ENCODE measurements around the gene OR1D2.
"Not testable (repeated sequence)": the region's sequence is repeated elsewhere in the genome, so short reads cannot be mapped to it uniquely, and the experiment has no call there.

The OR1D2 gene, protein sequence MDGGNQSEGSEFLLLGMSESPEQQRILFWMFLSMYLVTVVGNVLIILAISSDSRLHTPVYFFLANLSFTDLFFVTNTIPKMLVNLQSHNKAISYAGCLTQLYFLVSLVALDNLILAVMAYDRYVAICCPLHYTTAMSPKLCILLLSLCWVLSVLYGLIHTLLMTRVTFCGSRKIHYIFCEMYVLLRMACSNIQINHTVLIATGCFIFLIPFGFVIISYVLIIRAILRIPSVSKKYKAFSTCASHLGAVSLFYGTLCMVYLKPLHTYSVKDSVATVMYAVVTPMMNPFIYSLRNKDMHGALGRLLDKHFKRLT

GRCh38 chr17:3104322-3104721 is at the start of gene OR1D2:
Gene OR1D2, minus strand, starts transcription at chr17:3104422. Its CDS starts 11,426 bp downstream, at chr17:3092996.
- Mint-ChIP-seq H3K27me3 (peaks cover 14% of the 10 kb centered on the region), H3K9me3 (peaks cover 21% of the 10 kb centered on the region), H3K4me1 (no peaks in the 10 kb centered on the region), H3K36me3 (peaks cover 12% of the 10 kb centered on the region), H3K4me3 (no peak within 1 kb of the TSS), H3K27ac (no peak within 1 kb of the TSS)
- ATAC-seq, result no peak

DNA sequence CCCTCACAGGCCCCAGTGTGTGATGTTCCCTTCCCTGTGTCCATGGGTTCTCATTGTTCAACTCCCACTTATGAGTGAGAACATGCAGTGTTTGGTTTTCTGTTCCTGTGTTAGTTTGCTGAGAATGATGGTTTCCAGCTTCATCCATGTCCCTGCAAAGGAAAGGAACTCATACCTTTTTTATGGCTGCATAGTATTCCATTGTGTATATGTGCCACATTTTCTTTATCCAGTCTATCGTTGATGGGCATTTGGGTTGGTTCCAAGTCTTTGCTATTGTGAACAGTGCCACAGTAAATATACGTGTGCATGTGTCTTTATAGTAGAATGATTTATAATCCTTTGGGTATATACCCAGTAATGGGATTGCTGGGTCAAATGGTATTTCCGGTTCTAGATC is 33.3 kb upstream of the OR1D2 start:
- not testable (repeated sequence) for ATAC-seq, H3K27ac Mint-ChIP-seq, H3K27me3 Mint-ChIP-seq, H3K36me3 Mint-ChIP-seq, H3K4me1 Mint-ChIP-seq, H3K4me3 Mint-ChIP-seq
- H3K9me3 Mint-ChIP-seq, result peaks cover 12% of the 10 kb centered on the region

DNA sequence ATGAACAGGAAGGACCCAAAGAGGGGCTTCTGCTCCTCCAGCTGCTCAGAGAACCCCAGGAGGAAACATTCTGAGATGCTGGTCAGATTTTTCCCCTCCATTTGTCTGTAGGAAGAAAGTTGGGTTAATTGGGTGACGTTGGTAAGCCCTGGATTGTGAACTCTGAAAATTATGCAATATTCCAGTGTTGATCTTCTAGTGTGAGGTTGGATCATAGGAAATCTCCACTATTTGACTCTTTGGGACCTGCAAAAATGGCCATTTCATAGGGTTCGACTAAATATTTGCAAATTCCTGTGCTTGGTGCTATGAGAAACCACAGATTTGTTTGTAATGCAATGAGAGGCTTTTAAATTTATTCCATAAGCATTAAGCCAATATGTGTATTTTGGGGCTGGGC is 23.2 kb upstream of the OR1D2 start, which contains the start of gene OR1G1:
OR1G1 (minus strand) TSS at position 101 of the 400 bp plus-strand sequence; CDS start at position 101, 0 bp downstream.
- Mint-ChIP-seq H3K4me1 (peaks cover 4% of the 10 kb centered on the region), H3K9me3 (no peaks in the 10 kb centered on the region), H3K36me3 (no peaks in the 10 kb centered on the region), H3K4me3 (no peak within 1 kb of the TSS), H3K27me3 (peaks cover 34% of the 10 kb centered on the region), H3K27ac (no peak within 1 kb of the TSS)
- ATAC-seq, result no peak

GRCh38 chr17:3073850-3074249 is 30.4 kb downstream of the OR1D2 start:
- H3K4me1 Mint-ChIP-seq, H3K27me3 Mint-ChIP-seq, H3K36me3 Mint-ChIP-seq, H3K4me3 Mint-ChIP-seq, H3K27ac Mint-ChIP-seq, ATAC-seq, H3K9me3 Mint-ChIP-seq: not testable (repeated sequence)

DNA sequence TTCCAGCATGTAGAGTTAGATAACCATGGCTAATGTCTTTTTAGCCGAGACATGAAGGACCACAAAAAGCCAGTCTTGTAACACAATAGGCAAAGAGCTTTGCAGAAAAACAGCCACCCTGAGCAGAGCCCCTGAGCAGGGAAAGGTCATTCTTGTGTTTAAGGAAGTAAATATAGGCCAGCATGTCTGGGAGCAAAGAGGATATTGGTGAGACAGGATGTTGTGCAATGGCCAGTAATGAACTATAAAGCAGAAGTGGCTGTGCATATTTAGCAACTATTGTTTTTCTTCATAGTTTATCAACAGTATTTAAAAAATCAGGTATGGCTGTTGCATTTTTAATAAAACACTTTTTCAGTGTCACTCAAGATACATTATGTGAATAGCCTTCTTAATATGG is 39.0 kb downstream of the OR1D2 start:
- not testable (repeated sequence) for H3K4me3 Mint-ChIP-seq, H3K27me3 Mint-ChIP-seq, H3K4me1 Mint-ChIP-seq, H3K36me3 Mint-ChIP-seq, H3K27ac Mint-ChIP-seq, H3K9me3 Mint-ChIP-seq
- peak; percentile 88 for ATAC-seq

DNA sequence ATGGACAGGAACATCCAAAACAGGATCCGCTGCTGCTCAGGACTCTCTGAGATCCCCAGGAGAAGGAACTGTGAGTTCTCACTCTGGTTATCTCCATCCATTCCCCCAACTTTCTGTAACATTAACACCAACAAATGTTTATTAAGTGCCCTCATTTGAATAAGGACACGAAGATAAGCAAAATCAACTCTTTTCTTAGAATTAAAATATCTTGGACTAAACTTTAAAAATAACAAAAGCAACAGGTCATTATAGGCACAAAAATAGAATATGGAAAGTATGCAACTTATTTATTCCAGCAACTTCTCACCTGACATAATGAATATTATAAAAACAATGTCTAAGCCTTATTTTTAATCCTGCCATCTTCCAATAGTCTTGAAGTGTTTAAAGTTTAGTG is 40.7 kb downstream of the OR1D2 start, which contains the start of gene OR1D5:
OR1D5 (minus strand) TSS at position 101 of the 400 bp plus-strand sequence; CDS start at position 101, 0 bp downstream.
- H3K36me3 Mint-ChIP-seq, H3K4me1 Mint-ChIP-seq, H3K27me3 Mint-ChIP-seq, H3K9me3 Mint-ChIP-seq, H3K27ac Mint-ChIP-seq, H3K4me3 Mint-ChIP-seq, ATAC-seq: not testable (repeated sequence)

DNA sequence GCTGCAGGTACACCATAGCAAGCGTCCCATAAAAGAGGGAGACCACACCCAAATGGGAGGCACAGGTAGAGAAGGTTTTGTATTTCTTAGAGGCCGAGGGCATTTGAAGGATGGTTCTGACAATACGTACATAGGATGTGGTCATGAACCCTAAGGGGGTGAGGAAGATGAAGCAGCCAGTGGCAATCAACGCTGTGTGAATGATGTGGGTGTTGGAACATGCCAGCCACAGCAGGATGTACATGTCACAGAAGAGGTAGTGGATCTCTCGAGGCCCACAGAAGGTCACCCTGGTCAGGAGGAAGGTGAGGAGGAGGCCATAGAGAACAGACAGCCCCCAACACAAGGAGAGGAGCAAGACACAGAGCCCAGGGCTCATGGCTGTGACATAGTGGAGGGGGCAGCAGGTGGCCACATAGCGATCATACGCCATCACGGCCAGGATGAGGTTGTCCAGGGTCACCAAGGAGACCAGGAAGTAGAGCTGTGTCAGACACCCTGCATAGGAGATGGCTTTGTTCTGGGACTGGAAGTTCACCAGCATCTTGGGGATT is 41.3 kb downstream of the OR1D2 start:
- H3K4me3 Mint-ChIP-seq, H3K4me1 Mint-ChIP-seq, H3K9me3 Mint-ChIP-seq, ATAC-seq, H3K36me3 Mint-ChIP-seq, H3K27ac Mint-ChIP-seq, H3K27me3 Mint-ChIP-seq: not testable (repeated sequence)

GRCh38 chr17:3054868-3055267 is 49.4 kb downstream of the OR1D2 start:
- not testable (repeated sequence) for H3K27ac Mint-ChIP-seq, H3K4me1 Mint-ChIP-seq, H3K9me3 Mint-ChIP-seq, H3K4me3 Mint-ChIP-seq, H3K36me3 Mint-ChIP-seq, ATAC-seq, H3K27me3 Mint-ChIP-seq

DNA sequence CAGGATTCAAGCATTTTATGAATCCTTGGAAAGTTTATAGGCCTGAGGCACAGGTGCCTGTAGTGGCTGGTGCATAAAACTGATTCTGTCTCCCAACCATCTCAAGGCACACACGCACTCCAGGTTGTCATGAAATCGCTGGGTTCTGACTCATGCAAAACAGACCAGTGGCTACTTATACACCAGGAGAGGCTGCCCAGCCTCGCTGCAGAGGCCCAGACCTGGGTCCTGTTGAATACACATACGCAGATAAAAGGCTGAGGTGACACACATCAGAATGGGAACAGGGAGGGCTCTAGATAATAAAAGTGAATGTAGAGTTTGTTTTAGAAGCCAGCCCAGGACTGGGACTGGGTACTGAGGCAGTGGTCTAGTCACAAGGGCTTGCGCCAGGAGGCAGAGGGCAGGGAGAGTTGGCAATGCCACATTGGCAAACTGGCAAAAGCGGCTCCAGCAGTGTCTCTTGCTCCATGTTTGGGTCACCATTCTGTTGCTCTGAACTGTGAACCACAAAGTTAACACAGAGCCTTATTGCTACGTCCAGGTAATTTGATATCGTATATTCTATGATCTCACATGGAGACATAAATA is 54.4 kb downstream of the OR1D2 start:
- Mint-ChIP-seq H3K4me3 (no peak overlapping the region), H3K4me1 (peaks cover 4% of the 10 kb centered on the region), H3K36me3 (no peaks in the 10 kb centered on the region), H3K9me3 (no peaks in the 10 kb centered on the region), H3K27me3 (no peaks in the 10 kb centered on the region), H3K27ac (peak overlapping the region; percentile 90)
- no peak for ATAC-seq

GRCh38 chr17:3048727-3049471 is 55.3 kb downstream of the OR1D2 start:
- Mint-ChIP-seq H3K4me3 (peak overlapping the region; percentile 98), H3K36me3 (no peaks in the 10 kb centered on the region), H3K9me3 (peaks cover 6% of the 10 kb centered on the region), H3K27ac (peak overlapping the region; percentile 90), H3K4me1 (peaks cover 4% of the 10 kb centered on the region), H3K27me3 (no peaks in the 10 kb centered on the region)
- peak; percentile 100 for ATAC-seq

DNA sequence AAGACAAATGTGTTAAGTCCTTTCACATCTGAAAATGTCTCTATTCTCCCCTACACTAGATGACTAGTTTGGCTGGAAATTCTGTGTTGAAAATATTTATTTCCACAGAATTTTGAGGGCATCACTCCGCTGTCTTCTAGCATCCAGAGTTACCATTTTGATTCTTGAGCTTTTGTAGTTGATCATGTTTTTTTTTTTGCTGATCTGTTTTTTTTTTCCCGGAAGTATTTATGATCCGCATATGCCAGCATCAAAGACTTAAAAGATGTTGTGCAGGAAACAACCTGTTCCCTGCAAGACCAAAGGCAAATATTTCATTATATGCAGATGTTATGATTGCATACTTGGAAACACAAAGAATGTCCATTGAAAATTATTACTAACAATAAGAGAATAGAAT is 57.5 kb downstream of the OR1D2 start:
- Mint-ChIP-seq H3K27me3 (peaks cover 2% of the 10 kb centered on the region), H3K4me1 (peaks cover 4% of the 10 kb centered on the region), H3K4me3 (no peak overlapping the region), H3K36me3 (no peaks in the 10 kb centered on the region), H3K9me3 (peaks cover 8% of the 10 kb centered on the region), H3K27ac (no peak overlapping the region)
- no peak for ATAC-seq

GRCh38 chr17:3043737-3044365 is 60.4 kb downstream of the OR1D2 start:
- peaks cover 8% of the 10 kb centered on the region for H3K9me3 Mint-ChIP-seq
- H3K36me3 Mint-ChIP-seq, result no peaks in the 10 kb centered on the region
- peaks cover 15% of the 10 kb centered on the region for H3K4me1 Mint-ChIP-seq
- peaks cover 31% of the 10 kb centered on the region for H3K27me3 Mint-ChIP-seq
- H3K4me3 Mint-ChIP-seq, result no peak overlapping the region
- ATAC-seq, result no peak
- H3K27ac Mint-ChIP-seq, result no peak overlapping the region

DNA sequence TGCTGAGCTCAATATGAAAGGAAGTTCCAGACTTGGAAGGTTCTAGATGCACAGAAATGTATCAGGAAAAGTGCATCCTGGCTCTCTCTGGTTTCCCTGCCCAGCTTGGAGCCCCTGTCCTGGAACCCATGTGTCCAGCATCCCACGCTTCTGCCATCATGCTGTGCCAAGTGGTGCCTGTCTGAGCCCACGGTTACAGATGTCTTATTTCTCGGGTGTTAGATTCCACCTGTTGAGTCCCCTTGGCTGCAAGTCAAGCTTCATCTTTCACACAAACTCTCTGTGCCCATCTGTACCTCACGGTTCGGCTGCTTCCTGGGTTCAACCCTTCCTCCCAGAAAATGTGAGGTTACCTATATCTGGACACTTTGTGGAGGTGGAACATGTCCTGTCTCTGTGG is 63.3 kb downstream of the OR1D2 start:
- no peak for ATAC-seq
- H3K9me3 Mint-ChIP-seq, result peaks cover 8% of the 10 kb centered on the region
- H3K4me3 Mint-ChIP-seq, result no peak overlapping the region
- peaks cover 46% of the 10 kb centered on the region for H3K27me3 Mint-ChIP-seq
- no peak overlapping the region for H3K27ac Mint-ChIP-seq
- peaks cover 16% of the 10 kb centered on the region for H3K4me1 Mint-ChIP-seq
- H3K36me3 Mint-ChIP-seq, result no peaks in the 10 kb centered on the region

DNA sequence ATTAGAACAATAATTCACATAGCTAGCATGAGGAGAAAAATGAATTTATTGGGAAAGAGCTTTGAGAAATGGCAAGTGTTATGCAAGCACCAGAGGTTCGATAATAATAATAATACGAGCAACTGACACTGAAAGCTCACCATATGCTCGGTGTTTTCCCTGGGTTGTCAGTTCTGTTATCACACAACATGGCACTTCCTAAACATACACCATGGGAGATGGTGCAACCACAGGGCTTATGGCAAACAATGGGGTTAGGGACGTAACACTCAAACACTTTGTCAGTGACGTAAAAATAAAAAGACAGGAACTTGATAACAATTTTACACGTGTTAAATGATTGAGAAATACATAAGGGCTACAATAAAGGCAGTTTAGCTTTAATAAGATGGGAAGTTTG is 64.5 kb downstream of the OR1D2 start:
- no peak for ATAC-seq
- H3K4me1 Mint-ChIP-seq, result peaks cover 16% of the 10 kb centered on the region

DNA sequence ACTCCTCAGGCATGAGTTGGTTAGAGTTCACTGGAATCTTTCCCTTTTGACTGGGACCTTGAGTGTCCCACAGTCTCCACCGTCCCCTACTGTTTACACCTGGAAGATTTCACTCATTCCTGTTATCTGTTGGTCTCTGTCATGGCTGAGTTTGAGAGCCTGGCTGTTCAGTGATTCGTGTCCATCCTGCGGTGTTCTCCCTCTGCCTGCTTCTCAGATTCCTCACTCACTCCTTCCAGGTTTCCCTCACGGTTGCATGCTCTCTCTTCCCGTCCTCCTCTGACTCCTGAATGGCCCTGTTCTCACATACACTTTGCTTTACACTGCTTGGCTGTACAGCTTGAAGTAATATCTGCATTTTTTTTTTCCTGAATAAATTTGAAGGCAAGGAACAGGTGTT is 65.3 kb downstream of the OR1D2 start:
- no peak overlapping the region for H3K27ac Mint-ChIP-seq
- peaks cover 55% of the 10 kb centered on the region for H3K27me3 Mint-ChIP-seq
- no peak overlapping the region for H3K4me3 Mint-ChIP-seq
- no peak for ATAC-seq
- H3K36me3 Mint-ChIP-seq, result no peaks in the 10 kb centered on the region
- peaks cover 16% of the 10 kb centered on the region for H3K4me1 Mint-ChIP-seq
- H3K9me3 Mint-ChIP-seq, result peaks cover 2% of the 10 kb centered on the region

More for the DNA sequence above, 64.5 kb downstream of the OR1D2 start:
- Mint-ChIP-seq H3K27me3 (peaks cover 55% of the 10 kb centered on the region), H3K27ac (no peak overlapping the region), H3K36me3 (no peaks in the 10 kb centered on the region), H3K4me3 (no peak overlapping the region), H3K9me3 (peaks cover 8% of the 10 kb centered on the region)
